ENCODE measurements around the gene M1AP. TPM values are rescaled to one million over a fixed set of nuclear protein-coding genes. Genes with fewer than 3 reads are reported as not detected.

Gene M1AP
- total RNA-seq, 1 experiment from 2014 or later, result 7.6 TPM

- Histone ChIP-seq H3K14ac (ENCODE audit: insufficient read depth, low read length) (no peak overlapping the region), H2BK20ac (ENCODE audit: low read depth, low read length, poor library complexity, severe bottlenecking) (no peak overlapping the region), H3K4me2 (ENCODE audit: insufficient read depth, insufficient read length, low read length) (no peak overlapping the region), H3K23me2 (ENCODE audit: insufficient read length, low read depth, low read length, poor library complexity, severe bottlenecking) (no peaks in the 10 kb centered on the region), H3K27ac (ENCODE audit: insufficient read length, low read depth, low read length) (no peak overlapping the region), H2AK5ac (ENCODE audit: insufficient read length, low read length) (no peak overlapping the region), H3K27me3 (ENCODE audit: insufficient read depth, low read length) (no peaks in the 10 kb centered on the region), H3T11ph (ENCODE audit: low read length) (no peak overlapping the region), H3K18ac (ENCODE audit: insufficient read length, low read depth, low read length) (no peak overlapping the region), H2BK12ac (ENCODE audit: insufficient read length, low read depth, low read length) (no peak overlapping the region), H3K4me1 (ENCODE audit: insufficient read depth, low read length) (no peaks in the 10 kb centered on the region), H4K91ac (ENCODE audit: insufficient read length, low read depth, low read length) (no peak overlapping the region), H2BK5ac (ENCODE audit: insufficient read length, low read length) (no peak overlapping the region), H3K56ac (ENCODE audit: insufficient read length, low read depth, low read length) (no peak overlapping the region), H4K8ac (replicated peaks; ENCODE audit: insufficient read length, low read depth, low read length) (no peak overlapping the region), H2BK15ac (ENCODE audit: low read depth, low read length) (no peak overlapping the region), H4K20me1 (ENCODE audit: control insufficient read depth, insufficient read depth, insufficient read length) (no peaks in the 10 kb centered on the region), H3K79me1 (ENCODE audit: insufficient read depth, low read depth, low read length, poor library complexity, severe bottlenecking) (no peaks in the 10 kb centered on the region), H3K9me3 (ENCODE audit: control insufficient read depth, low read depth, low read length) (no peaks in the 10 kb centered on the region), H3K23ac (ENCODE audit: insufficient read length, low read depth, low read length) (no peak overlapping the region), H2AFZ (ENCODE audit: low read length) (no peak overlapping the region), H2BK120ac (ENCODE audit: low read depth, low read length, poor library complexity, severe bottlenecking) (no peak overlapping the region), H3K79me2 (ENCODE audit: insufficient read depth, low read length) (peaks cover 1% of the 10 kb centered on the region; the same call in 1 of the 2 replicates), H3K4ac (ENCODE audit: low read depth, low read length) (no peak overlapping the region), H3K9ac (ENCODE audit: extremely low read depth, insufficient read length, low read length) (no peak overlapping the region), H4K5ac (ENCODE audit: insufficient read length, low read depth, low read length) (no peak overlapping the region)
- no peak overlapping the region for H3K4me3 Mint-ChIP-seq
- H3K36me3 Mint-ChIP-seq (ENCODE audit: insufficient read depth in 1 of 3, low read depth in 3 of 3), result no peaks in the 10 kb centered on the region
- H3K9me3 Mint-ChIP-seq, result no peaks in the 10 kb centered on the region
- H3K27me3 Mint-ChIP-seq (ENCODE audit: low read depth), result no peaks in the 10 kb centered on the region
- no peak overlapping the region for H3K27ac Mint-ChIP-seq
- no peak for DNase-seq
- no peaks in the 10 kb centered on the region; a peak in 1 of 4 replicates for H3K4me1 Mint-ChIP-seq
- TF ChIP-seq CTCF (conservative IDR thresholded peaks at IDR 0.05), result no peak
These were observed 45.1 kb upstream of the M1AP start for GRCh38 chr2:74693213-74693612.
